DOHH2 (cell line): ENCODE measurements around the gene KCNN3.

Experiments used
- H3F3A ChIP-seq: fragments of 200-600 bp; sonication (generic), shearing (Covaris generic); 2 replicates; pipeline ENCODE4 v1.6.0; 2016; ENCODE audit warnings: antibody characterized with exemption, mild to moderate bottlenecking; ENCODE audit not compliant: control insufficient read depth, insufficient read depth
- H3K27ac ChIP-seq: fragments of 200-600 bp; sonication (generic); 2 replicates; pipeline ENCODE4 v1.5.1; 2014; ENCODE audit warnings: low read depth, mild to moderate bottlenecking, low read length, moderate library complexity
- H3K27me3 ChIP-seq: fragments of 200-600 bp; sonication (generic); 2 replicates; pipeline ENCODE4 v1.6.1; 2014; ENCODE audit warnings: mild to moderate bottlenecking, low read length, mixed read lengths; ENCODE audit not compliant: control insufficient read depth
- H3K36me3 ChIP-seq: fragments of 200-600 bp; sonication (generic); 2 replicates; pipeline ENCODE4 v1.6.1; 2014; ENCODE audit warnings: mild to moderate bottlenecking, low read length, moderate library complexity, mixed read lengths; ENCODE audit not compliant: control insufficient read depth
- H3K4me1 ChIP-seq: fragments of 200-600 bp; sonication (generic); 2 replicates; pipeline ENCODE4 v1.6.1; 2014; ENCODE audit warnings: mild to moderate bottlenecking, low read length, mixed read lengths; ENCODE audit not compliant: control insufficient read depth
- H3K4me2 ChIP-seq: fragments of 200-600 bp; sonication (generic); 2 replicates; pipeline ENCODE4 v1.6.0; 2014; ENCODE audit warnings: mild to moderate bottlenecking, low read length, moderate library complexity
- H3K4me3 ChIP-seq: fragments of 200-600 bp; sonication (generic); 2 replicates; pipeline ENCODE4 v1.5.1; 2014; ENCODE audit warnings: mild to moderate bottlenecking, low read length, mixed read lengths
- H3K79me2 ChIP-seq: fragments of 200-600 bp; sonication (generic); 2 replicates; pipeline ENCODE4 v1.6.1; 2014; ENCODE audit warnings: mild to moderate bottlenecking, low read length, mixed read lengths; ENCODE audit not compliant: control insufficient read depth
- H3K9me2 ChIP-seq: fragments of 200-600 bp; sonication (generic); replicated peaks from 2 replicates; pipeline ENCODE4 v1.6.1; 2014; ENCODE audit warnings: mild to moderate bottlenecking, low read length, mixed read lengths; ENCODE audit not compliant: control insufficient read depth
- H3K9me3 ChIP-seq: fragments of 200-600 bp; sonication (generic); 2 replicates; pipeline ENCODE4 v1.6.1; 2014; ENCODE audit warnings: antibody characterized with exemption, low read length, mixed read lengths; ENCODE audit not compliant: control insufficient read depth, insufficient read depth
- H4K20me1 ChIP-seq: fragments of 200-600 bp; sonication (generic); 2 replicates; pipeline ENCODE4 v1.6.0; 2014; ENCODE audit warnings: low read depth, mild to moderate bottlenecking, antibody characterized with exemption, low read length, moderate library complexity; ENCODE audit not compliant: control insufficient read depth, insufficient read depth
- CTCF ChIP-seq: fragments of 200-600 bp; sonication (generic); IDR thresholded peaks from one replicate; pipeline ENCODE4 v1.5.1; 2014; ENCODE audit warnings: antibody characterized with exemption, mild to moderate bottlenecking, low read depth, low read length; ENCODE audit not compliant: poor library complexity, severe bottlenecking
- EZH2phosphoT487 ChIP-seq: fragments of 200-600 bp; sonication (generic); IDR thresholded peaks from 2 replicates; pipeline ENCODE4 v1.6.1; 2017; ENCODE audit warnings: borderline replicate concordance, mild to moderate bottlenecking, antibody characterized with exemption, low read length, moderate library complexity, mixed read lengths

Gene KCNN3

GRCh38 chr1:154703170-154703569 lies 166.9 kb downstream of the KCNN3 start:
- Histone ChIP-seq H3K4me1 (no peaks in the 10 kb centered on the region), H3K4me2 (no peak overlapping the region), H3K9me2 (no peaks in the 10 kb centered on the region), H3F3A (peaks cover 4% of the 10 kb centered on the region; the same call in 1 of the 2 replicates), H3K27ac (no peak overlapping the region), H4K20me1 (no peaks in the 10 kb centered on the region), H3K9me3 (no peaks in the 10 kb centered on the region), H3K27me3 (no peaks in the 10 kb centered on the region), H3K4me3 (no peak overlapping the region), H3K79me2 (no peaks in the 10 kb centered on the region), H3K36me3 (peaks cover 11% of the 10 kb centered on the region)
- TF ChIP-seq CTCF, result no peak
- TF ChIP-seq EZH2phosphoT487, result no peak

GRCh38 chr1:154698320-154699096 lies 171.6 kb downstream of the KCNN3 start:
- Histone ChIP-seq H3K4me1 (no peaks in the 10 kb centered on the region), H3K36me3 (no peaks in the 10 kb centered on the region), H3K4me2 (no peak overlapping the region), H3K4me3 (no peak overlapping the region), H3F3A (peaks cover 4% of the 10 kb centered on the region; the same call in 1 of the 2 replicates), H4K20me1 (no peaks in the 10 kb centered on the region), H3K79me2 (no peaks in the 10 kb centered on the region), H3K9me3 (no peaks in the 10 kb centered on the region), H3K27me3 (peaks cover 16% of the 10 kb centered on the region), H3K27ac (no peak overlapping the region), H3K9me2 (no peaks in the 10 kb centered on the region)
- TF ChIP-seq CTCF (no peak), EZH2phosphoT487 (no peak)

GRCh38 chr1:154697710-154698109 lies 172.4 kb downstream of the KCNN3 start:
- Histone ChIP-seq H3K79me2 (no peaks in the 10 kb centered on the region), H3K27me3 (peaks cover 24% of the 10 kb centered on the region), H3K36me3 (no peaks in the 10 kb centered on the region), H3K4me2 (no peak overlapping the region), H3F3A (peaks cover under 1% of the 10 kb centered on the region; the same call in 1 of the 2 replicates), H3K9me2 (no peaks in the 10 kb centered on the region), H3K9me3 (no peaks in the 10 kb centered on the region), H4K20me1 (no peaks in the 10 kb centered on the region), H3K4me1 (no peaks in the 10 kb centered on the region), H3K27ac (no peak overlapping the region), H3K4me3 (no peak overlapping the region)
- TF ChIP-seq CTCF, result no peak
